ENCODE results near the gene SLC50A1. TPM values are rescaled to one million over a fixed set of nuclear protein-coding genes. Genes with fewer than 3 reads are reported as not detected.
A peak's percentile ranks its signal among the peaks of the same experiment; 100 is the strongest.

The SLC50A1 gene
- total and polyA plus RNA-seq, 2 donors (not counting 1 experiment from before 2014, with no cell fraction given): 36.0 to 61.1 TPM

DNA sequence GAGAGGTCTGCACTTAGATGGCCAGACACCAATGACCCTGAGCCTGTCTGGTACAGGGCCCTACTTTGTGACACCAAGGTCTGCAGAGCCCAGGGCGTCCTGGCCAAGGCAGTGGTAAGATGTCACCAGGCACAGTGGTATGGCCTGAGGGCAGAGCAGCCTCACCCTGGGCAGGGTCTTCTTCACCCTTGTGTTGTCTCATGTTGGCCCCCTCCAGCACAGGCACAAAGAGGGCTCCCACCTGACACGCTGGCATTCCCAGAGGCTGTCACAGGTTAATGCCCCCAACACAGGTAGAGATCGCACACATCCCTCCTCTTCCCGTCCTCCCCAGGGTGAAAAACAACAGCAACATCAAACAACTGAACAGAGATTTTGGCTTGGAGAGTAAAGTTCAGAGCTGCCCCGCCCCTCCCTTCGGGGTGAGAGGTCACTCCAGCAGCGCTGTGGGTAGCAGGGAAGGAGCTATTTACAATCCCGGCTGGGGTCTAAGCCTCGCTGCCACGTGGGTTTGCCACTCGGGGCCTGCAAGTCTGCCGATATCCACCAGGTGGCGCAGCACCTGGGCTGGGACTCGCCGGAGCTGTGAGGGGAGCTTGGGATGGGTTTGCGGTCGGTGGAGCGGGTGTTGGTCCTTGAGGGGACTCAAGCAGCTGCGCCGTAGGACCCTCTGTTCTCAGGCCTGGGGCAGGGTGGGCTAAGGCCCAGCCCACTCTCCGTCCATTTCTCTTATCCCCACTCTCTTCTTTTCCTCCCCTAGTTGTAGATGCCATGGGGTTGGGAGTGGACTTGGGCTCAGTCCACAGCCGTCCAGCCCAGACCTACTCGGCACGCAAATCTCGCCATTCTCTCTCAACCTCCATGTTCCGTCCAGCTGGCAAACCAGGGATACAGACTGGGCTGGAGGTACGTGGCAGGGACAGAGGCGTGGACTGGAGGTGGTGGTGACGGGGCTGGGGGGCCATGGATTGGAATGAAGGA is 44.3 kb upstream of the SLC50A1 start:
- Histone ChIP-seq H3K4me1 (ENCODE audit: control insufficient read depth, extremely low read depth, insufficient read depth, low read length) (no peaks in the 10 kb centered on the region), H4K20me1 (ENCODE audit: control insufficient read depth, extremely low read depth, insufficient read depth, low read length) (peaks cover 1% of the 10 kb centered on the region), H3K4me2 (ENCODE audit: extremely low read depth, insufficient read depth, low read length) (peak overlapping the region; percentile 40), H3K27me3 (ENCODE audit: control insufficient read depth, insufficient read depth, low read length) (peaks cover 11% of the 10 kb centered on the region), H3K9ac (ENCODE audit: insufficient read depth, low read length) (no peak overlapping the region), H3K27ac (ENCODE audit: insufficient read depth, low read length) (no peak overlapping the region), H3K9me3 (ENCODE audit: control insufficient read depth, insufficient read depth, low read depth, low read length) (no peaks in the 10 kb centered on the region), H3K79me2 (ENCODE audit: control insufficient read depth, insufficient read depth, low read length) (no peaks in the 10 kb centered on the region), H3K4me3 (replicated peaks in 1 of 4; ENCODE audit: control extremely low read depth in 1 of 4, insufficient read depth in 1 of 4, low read depth in 3 of 4, low read length in 4 of 4) (no peak overlapping the region), H2AFZ (ENCODE audit: low read length) (no peak overlapping the region), H3K36me3 (ENCODE audit: control insufficient read depth, insufficient read depth, low read length) (no peaks in the 10 kb centered on the region)
- DNase-seq (ENCODE audit: low read depth in 2 of 2): peak; percentile 38 to 61
- TF ChIP-seq, protein P1, sequence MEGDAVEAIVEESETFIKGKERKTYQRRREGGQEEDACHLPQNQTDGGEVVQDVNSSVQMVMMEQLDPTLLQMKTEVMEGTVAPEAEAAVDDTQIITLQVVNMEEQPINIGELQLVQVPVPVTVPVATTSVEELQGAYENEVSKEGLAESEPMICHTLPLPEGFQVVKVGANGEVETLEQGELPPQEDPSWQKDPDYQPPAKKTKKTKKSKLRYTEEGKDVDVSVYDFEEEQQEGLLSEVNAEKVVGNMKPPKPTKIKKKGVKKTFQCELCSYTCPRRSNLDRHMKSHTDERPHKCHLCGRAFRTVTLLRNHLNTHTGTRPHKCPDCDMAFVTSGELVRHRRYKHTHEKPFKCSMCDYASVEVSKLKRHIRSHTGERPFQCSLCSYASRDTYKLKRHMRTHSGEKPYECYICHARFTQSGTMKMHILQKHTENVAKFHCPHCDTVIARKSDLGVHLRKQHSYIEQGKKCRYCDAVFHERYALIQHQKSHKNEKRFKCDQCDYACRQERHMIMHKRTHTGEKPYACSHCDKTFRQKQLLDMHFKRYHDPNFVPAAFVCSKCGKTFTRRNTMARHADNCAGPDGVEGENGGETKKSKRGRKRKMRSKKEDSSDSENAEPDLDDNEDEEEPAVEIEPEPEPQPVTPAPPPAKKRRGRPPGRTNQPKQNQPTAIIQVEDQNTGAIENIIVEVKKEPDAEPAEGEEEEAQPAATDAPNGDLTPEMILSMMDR (conservative IDR thresholded peaks at IDR 0.05 in 1 of 2, IDR thresholded peaks at IDR 0.05 in 1 of 2; ENCODE audit: low read depth in 1 of 2, low read length in 2 of 2): peak; percentile 88 to 91
- no peak for TF ChIP-seq EZH2 (IDR thresholded peaks at IDR 0.05; ENCODE audit: low read length, missing control alignments)

GRCh38 chr1:155092131-155092530 is 43.5 kb upstream of the SLC50A1 start:
- no peak overlapping the region for H2AFZ ChIP-seq (ENCODE audit: low read length)
- TF ChIP-seq, protein P1 (conservative IDR thresholded peaks at IDR 0.05 in 1 of 2, IDR thresholded peaks at IDR 0.05 in 1 of 2; ENCODE audit: low read depth in 1 of 2, low read length in 2 of 2): no peak
- no peak for TF ChIP-seq EZH2 (IDR thresholded peaks at IDR 0.05; ENCODE audit: low read length, missing control alignments)
- H3K4me3 ChIP-seq (replicated peaks in 1 of 4; ENCODE audit: control extremely low read depth in 1 of 4, insufficient read depth in 1 of 4, low read depth in 3 of 4, low read length in 4 of 4): no peak overlapping the region
- no peak overlapping the region for H3K4me2 ChIP-seq (ENCODE audit: extremely low read depth, insufficient read depth, low read length)
- H4K20me1 ChIP-seq (ENCODE audit: control insufficient read depth, extremely low read depth, insufficient read depth, low read length): peaks cover 1% of the 10 kb centered on the region
- DNase-seq (ENCODE audit: low read depth in 2 of 2): no peak
- no peaks in the 10 kb centered on the region for H3K4me1 ChIP-seq (ENCODE audit: control insufficient read depth, extremely low read depth, insufficient read depth, low read length)
- H3K9me3 ChIP-seq (ENCODE audit: control insufficient read depth, insufficient read depth, low read depth, low read length): no peaks in the 10 kb centered on the region
- no peaks in the 10 kb centered on the region for H3K36me3 ChIP-seq (ENCODE audit: control insufficient read depth, insufficient read depth, low read length)
- no peak overlapping the region for H3K9ac ChIP-seq (ENCODE audit: insufficient read depth, low read length)
- peaks cover 11% of the 10 kb centered on the region for H3K27me3 ChIP-seq (ENCODE audit: control insufficient read depth, insufficient read depth, low read length)
- H3K79me2 ChIP-seq (ENCODE audit: control insufficient read depth, insufficient read depth, low read length): no peaks in the 10 kb centered on the region
- no peak overlapping the region for H3K27ac ChIP-seq (ENCODE audit: insufficient read depth, low read length)

- no peak overlapping the region for H3K4me2 ChIP-seq (ENCODE audit: extremely low read depth, insufficient read depth, low read length)
- H3K36me3 ChIP-seq (ENCODE audit: control insufficient read depth, insufficient read depth, low read length): no peaks in the 10 kb centered on the region
- no peak overlapping the region for H2AFZ ChIP-seq (ENCODE audit: low read length)
- DNase-seq (ENCODE audit: low read depth in 2 of 2): no peak
- H3K4me3 ChIP-seq (replicated peaks in 1 of 4; ENCODE audit: control extremely low read depth in 1 of 4, insufficient read depth in 1 of 4, low read depth in 3 of 4, low read length in 4 of 4): no peak overlapping the region
- TF ChIP-seq, protein P1 (conservative IDR thresholded peaks at IDR 0.05 in 1 of 2, IDR thresholded peaks at IDR 0.05 in 1 of 2; ENCODE audit: low read depth in 1 of 2, low read length in 2 of 2): no peak
- no peak for TF ChIP-seq EZH2 (IDR thresholded peaks at IDR 0.05; ENCODE audit: low read length, missing control alignments)
- H3K9ac ChIP-seq (ENCODE audit: insufficient read depth, low read length): no peak overlapping the region
- no peaks in the 10 kb centered on the region for H3K9me3 ChIP-seq (ENCODE audit: control insufficient read depth, insufficient read depth, low read depth, low read length)
- H3K27ac ChIP-seq (ENCODE audit: insufficient read depth, low read length): no peak overlapping the region
- H3K27me3 ChIP-seq (ENCODE audit: control insufficient read depth, insufficient read depth, low read length): peaks cover 11% of the 10 kb centered on the region
- peaks cover 1% of the 10 kb centered on the region for H4K20me1 ChIP-seq (ENCODE audit: control insufficient read depth, extremely low read depth, insufficient read depth, low read length)
- no peaks in the 10 kb centered on the region for H3K79me2 ChIP-seq (ENCODE audit: control insufficient read depth, insufficient read depth, low read length)
- H3K4me1 ChIP-seq (ENCODE audit: control insufficient read depth, extremely low read depth, insufficient read depth, low read length): no peaks in the 10 kb centered on the region
These were observed 43.0 kb upstream of the SLC50A1 start for GRCh38 chr1:155092641-155093040.
